ENCODE data around the gene TFCP2L1.
"Not testable (repeated sequence)": the region's sequence is repeated elsewhere in the genome, so short reads cannot be mapped to it uniquely, and the experiment has no call there.

Gene TFCP2L1, protein sequence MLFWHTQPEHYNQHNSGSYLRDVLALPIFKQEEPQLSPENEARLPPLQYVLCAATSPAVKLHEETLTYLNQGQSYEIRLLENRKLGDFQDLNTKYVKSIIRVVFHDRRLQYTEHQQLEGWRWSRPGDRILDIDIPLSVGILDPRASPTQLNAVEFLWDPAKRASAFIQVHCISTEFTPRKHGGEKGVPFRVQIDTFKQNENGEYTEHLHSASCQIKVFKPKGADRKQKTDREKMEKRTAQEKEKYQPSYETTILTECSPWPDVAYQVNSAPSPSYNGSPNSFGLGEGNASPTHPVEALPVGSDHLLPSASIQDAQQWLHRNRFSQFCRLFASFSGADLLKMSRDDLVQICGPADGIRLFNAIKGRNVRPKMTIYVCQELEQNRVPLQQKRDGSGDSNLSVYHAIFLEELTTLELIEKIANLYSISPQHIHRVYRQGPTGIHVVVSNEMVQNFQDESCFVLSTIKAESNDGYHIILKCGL

DNA sequence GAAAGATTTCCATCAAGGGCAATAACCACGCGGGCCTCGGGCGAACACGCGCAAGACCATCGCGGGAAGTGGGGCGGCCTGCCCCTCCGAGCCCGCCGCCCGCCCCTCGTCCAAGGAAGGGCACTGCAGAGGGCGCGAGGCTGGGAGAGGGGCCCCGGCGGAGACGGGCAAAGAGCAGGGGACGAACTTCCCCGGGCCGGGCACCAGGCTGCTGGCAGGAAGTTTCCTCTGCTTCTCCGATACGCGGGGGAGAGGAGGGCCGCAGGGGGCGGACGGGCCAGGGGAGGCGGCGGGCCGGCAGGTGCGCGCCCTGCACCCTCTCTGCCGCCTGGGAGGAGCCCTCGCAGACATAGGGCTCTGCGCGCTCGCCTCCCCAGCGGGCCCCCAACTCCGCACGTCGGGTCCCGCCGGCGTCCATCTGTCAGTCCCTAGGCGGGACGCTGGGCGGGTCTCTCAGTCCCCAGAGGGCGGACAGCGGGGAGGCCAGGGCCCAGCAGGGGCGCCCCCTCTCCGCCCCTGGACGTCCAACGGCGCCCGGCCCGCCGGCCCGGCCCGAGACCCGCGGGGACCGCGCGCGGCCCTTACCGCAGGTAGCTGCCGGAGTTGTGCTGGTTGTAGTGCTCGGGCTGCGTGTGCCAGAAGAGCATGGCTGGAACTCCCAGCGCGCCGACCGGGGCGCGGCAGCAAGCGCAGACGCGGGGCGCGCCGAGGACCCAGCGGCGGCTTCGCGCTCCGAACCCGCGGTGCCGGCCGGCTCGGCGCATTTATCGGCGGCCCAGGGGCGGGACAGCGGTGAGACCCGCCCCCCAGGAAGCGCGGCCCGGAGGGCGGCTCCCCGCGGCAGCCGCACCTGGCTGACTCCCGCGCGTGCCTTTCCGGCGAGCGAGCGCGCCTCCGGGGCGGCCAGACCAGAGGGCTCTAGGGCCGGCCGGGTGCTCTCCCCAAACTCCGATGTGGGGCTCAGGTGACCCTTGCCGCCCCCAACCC, at the start of gene TFCP2L1:
TFCP2L1 (minus strand) TSS at position 740 of the 987 bp plus-strand sequence; CDS start at position 647, 93 bp downstream.
- peak; percentile 58 for DNase-seq

GRCh38 chr2:121333834-121334558, 49.0 kb upstream of the TFCP2L1 start:
- DNase-seq, result no peak

- DNase-seq, result no peak
These were observed 48.2 kb upstream of the TFCP2L1 start for GRCh38 chr2:121333231-121333630.

DNA sequence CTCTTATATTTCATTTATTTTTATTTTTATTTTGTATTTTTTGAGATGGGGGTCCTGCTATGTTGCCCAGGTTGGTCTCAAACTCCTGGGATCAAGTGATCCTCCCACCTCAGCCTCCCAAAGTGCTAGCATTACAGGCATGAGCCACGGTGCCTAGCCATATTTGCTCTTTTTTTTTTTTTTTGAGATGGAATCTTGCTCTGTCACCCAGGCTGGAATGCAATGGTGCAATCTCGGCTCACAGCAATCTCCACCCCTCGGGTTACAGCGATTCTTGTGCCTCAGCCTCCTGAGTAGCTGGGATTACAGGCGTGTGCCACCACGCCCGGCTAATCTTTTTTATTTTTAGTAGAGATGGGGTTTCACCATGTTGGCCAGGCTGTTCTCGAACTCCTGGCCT, 46.3 kb upstream of the TFCP2L1 start:
- not testable (repeated sequence) for DNase-seq

DNA sequence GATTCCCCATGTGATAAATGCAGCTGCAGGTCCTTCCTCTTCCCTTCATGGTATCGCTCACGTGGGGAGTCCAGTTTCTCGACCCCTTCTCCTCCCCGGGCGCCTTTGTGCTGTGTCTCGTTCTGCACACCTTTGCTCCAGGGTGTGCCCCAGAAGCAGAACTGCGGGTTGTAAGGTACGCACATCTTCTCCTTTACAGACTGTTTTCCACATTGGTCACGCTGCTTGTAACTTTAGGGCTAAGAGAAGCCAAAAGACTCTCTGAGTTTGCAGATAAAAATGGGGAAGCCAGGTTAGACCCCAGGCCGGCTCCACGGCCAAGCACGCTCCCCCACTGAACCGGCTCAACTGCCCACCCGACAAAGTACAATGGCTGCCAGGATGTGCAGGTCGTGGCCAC, 45.9 kb upstream of the TFCP2L1 start:
- DNase-seq, result no peak

DNA sequence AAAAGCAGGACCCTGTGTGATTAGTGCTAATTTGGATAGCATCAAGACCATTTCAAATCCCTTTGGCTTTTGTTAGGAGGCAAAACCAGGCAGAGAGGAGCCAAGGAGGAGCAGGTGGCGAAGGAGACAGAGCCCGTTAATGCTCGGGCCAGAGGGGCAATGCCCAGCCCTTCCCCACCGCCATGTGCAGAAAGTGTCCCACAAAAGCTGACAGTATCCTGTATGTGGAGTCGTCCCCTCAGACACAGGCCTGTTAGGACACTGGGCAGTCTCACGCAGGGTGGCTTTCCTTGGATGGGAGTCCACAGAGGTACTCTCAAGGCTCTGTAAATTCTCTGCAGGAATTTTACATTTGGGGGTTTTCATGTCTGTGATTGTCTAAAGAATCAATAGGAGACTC, 44.8 kb upstream of the TFCP2L1 start:
- DNase-seq, result no peak

GRCh38 chr2:121326628-121327027, 41.6 kb upstream of the TFCP2L1 start:
- no peak for DNase-seq

DNA sequence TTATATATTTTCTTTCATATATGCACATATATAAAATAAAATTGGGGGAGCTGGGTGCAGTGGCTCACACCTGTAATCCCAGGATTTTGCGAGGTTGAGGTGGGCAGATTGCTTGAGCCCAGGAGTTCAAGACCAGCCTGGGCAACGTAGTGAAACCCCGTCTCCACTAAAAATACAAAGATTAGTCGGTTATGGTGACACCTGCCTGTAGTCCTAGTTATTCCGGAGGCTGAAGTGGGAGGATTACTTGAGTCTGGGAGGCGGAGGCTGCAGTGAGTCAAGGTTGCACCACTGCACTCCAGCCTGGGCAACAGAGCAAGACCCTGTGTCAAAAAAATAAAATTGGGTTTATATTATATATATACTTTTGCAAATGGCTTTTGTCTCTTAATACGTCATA, 39.6 kb upstream of the TFCP2L1 start:
- DNase-seq, result no peak

GRCh38 chr2:121321476-121321875, 36.5 kb upstream of the TFCP2L1 start:
- DNase-seq, result no peak

DNA sequence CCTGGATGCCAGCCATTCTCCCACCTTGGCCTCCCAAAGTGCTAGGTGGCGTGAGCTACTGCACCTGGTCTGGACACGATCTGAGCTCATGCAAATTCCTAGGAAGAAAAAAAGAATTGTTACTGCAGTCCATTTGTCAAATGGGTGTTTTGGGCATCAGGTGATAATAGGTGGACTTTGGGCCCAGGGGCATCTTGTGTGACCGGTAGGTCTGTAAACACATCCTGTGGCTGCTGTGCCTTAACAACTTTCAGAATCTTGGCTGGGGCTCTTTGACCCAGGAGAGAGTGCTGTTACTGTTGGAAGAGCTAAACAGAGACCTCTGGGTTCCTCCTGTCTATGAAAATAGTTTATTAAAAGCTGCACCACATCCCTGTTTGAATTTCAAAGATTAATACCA, 34.9 kb upstream of the TFCP2L1 start:
- DNase-seq, result no peak

DNA sequence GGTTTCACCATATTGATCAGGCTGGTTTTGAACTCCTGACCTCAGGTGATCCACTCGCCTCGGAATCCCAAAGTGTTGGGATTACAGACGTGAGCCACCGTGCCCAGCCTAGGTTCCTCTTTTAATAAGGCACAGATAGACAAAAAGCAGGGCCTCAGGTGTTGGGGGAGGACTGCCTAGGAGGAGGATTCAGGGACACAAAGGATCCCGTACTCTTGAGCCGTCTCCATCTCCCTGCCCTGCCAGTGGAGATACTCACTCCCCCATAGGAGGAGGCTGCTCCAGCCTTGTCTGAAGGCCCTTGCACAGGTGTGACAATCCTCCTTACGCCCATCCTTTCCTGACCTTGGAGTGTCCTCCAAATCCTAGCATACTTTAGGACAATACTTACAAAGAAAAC, 32.0 kb upstream of the TFCP2L1 start:
- no peak for DNase-seq

GRCh38 chr2:121313701-121314100, 28.7 kb upstream of the TFCP2L1 start:
- DNase-seq, result not testable (repeated sequence)

GRCh38 chr2:121309801-121310200, 24.8 kb upstream of the TFCP2L1 start:
- DNase-seq, result no peak

DNA sequence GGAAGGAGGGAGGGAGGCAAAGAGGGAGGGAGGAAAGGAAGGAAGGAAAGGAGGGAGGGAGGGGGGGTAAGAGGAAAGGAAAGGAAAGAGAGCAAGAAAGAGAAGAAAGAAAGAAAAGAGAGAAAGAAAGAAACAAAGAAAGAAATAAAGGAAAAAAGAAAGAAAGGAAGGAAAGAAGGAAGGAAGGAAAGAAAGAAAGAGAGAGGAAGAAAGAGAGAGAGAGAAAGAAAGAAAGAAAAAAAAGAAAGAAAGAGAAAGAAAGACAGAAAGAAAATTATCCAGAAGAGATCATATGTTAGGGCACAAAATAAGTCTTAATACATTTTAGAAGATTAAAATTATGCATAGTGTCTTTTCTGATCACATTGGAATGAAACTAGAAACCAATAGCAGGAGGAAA, 24.3 kb upstream of the TFCP2L1 start:
- DNase-seq, result no peak

- no peak for DNase-seq
These were observed 22.0 kb upstream of the TFCP2L1 start for GRCh38 chr2:121307048-121307447.

DNA sequence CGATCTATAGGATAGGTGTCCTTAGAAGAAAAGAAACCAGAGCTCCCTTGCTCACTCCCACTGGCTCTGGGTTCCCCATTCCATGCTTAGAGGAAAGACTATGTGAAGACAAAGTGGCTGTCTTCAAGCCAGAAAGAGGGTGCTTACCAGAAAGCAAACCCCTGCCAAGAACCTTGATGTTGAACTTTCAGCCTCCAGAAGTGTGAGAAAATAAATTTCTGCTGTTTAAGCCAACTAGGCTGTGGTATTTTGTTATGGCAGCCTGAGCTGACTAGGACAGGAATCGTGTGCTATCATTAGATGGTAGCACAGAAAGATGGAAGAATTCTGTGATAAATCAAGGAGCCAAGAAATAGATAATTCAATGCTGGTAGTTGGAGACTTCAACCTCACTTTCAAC, 19.9 kb upstream of the TFCP2L1 start:
- DNase-seq, result no peak

DNA sequence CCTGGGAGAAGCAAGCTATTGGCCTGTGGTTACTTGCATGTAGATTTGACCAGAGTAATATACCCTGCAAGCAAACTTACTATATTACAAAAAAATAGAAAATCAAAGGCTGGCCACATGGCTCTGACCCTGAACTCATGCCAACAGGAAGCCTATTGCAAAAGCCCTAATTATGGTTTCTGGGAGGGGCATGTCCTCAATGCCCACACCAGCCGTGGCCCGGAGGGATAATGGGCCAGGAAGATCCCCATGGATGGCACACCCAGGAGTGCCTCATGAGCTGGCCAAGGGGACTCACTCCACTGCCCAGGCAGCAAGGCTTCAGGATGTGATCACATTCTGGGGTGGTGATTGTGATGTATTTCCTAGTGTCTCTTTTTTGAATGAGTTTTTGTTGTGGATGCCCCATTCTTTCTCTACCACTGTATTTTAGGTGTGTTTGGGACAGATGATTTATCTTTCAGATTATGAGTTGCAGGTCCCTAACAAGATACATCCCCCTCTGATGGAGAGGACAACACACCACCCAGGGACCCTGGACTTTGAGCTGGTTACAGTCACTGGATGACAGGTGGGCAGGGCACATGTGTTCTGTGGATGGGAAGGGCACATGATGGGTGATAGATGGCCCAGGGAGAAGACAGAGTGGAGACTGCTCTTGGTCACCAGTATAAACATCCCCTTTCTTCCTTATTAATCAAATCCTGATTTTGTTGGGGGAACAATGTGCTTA, 18.7 kb upstream of the TFCP2L1 start:
- no peak for DNase-seq

DNA sequence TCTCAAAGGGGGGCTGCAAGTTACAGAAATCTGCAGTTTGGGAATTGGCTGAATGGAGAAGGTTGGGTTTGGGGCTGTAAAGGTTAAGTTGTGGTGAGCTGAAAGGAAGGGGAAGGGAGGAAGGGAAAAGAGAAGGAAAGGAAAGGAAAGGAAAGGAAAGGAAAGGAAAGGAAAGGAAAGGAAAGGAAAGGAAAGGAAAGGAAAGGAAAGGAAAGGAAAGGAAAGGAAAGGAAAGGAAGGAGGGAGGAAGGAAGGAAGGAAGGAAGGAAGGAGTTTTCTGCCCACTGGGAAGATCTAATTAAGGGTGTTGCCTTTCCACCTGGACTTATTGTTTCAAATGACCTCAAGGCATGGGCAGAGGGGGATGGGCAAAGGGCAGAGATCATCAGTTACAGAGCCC, 16.2 kb upstream of the TFCP2L1 start:
- not testable (repeated sequence) for DNase-seq

GRCh38 chr2:121298476-121298875, 13.5 kb upstream of the TFCP2L1 start:
- no peak for DNase-seq

DNA sequence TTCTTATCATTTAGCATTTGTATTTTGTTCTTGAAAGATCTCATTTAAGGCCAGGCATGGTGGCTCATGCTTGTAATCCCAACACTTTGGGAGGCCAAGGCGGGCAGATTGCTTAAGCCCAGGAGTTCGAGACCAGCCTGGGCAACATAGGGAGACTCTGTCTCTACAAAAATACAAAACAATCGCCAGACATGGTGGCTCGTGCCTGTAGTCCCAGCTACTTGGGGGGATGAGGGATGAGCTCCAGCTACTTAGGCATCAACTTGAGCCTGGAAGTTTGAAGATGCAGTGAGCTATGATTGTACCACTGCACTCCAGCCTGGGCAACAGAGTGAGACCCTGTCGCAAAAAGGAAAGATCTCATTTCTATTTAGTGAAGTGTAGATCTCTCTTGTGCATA, 12.9 kb upstream of the TFCP2L1 start:
- not testable (repeated sequence) for DNase-seq

DNA sequence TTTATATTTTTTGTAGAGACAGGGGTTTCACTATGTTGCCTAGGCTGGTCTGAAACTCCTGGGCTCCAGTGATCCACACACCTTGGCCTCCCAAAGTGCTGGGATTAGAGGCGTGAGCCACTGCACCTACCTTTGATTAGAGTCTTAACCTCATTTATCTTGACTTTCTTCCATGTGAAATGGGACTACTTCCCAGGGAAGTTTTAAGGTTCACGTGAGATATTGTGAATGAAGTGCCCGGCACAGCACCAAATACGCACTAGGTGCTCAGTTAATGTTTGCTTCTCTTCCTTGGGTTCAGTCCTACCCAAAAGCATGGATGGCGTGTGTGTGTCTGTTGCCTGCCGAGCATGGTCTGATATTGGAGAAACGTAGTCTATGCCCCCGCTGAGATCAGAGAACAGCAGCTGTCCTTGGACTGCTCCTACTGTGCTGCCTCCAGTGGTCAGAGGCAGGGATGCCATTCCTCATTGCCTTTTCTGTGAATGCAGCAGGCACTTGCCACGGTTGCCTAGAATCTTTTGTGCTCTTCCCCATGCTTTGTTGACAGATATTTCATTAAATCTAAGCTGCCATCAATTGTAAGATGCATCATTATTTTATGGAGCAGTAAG, 12.3 kb upstream of the TFCP2L1 start:
- no peak for DNase-seq

All from NCI-H1105 (cell line).